HepG2 (cell line): ENCODE results near the gene PARVB.

Source experiments
- ATF1 ChIP-seq: IDR thresholded peaks from 2 replicates; pipeline ENCODE4 v1.6.1; 2016; ENCODE audit warnings: mild to moderate bottlenecking, control low read depth
- NR2C2 ChIP-seq: sonication (generic); formaldehyde crosslinking; IDR thresholded peaks from 2 replicates; pipeline ENCODE4 v1.4.0; 2020; ENCODE audit warnings: missing genetic modification reagents, mild to moderate bottlenecking, moderate library complexity, borderline replicate concordance
- ZNF570 ChIP-seq: sonication (generic); formaldehyde crosslinking; IDR thresholded peaks from 2 replicates; pipeline ENCODE4 v1.4.0; 2020; ENCODE audit warnings: mild to moderate bottlenecking, missing genetic modification reagents, borderline replicate concordance
- TF ChIP-seq, protein P1 (sequence below): IDR thresholded peaks from 2 replicates; pipeline ENCODE4 v1.6.1; 2016; ENCODE audit warnings: missing biosample characterization, missing genetic modification reagents, low read depth
- TF ChIP-seq, protein P2 (sequence below): IDR thresholded peaks from 2 replicates; pipeline ENCODE4 v1.6.1; 2012; ENCODE audit warnings: inconsistent platforms

DNA sequence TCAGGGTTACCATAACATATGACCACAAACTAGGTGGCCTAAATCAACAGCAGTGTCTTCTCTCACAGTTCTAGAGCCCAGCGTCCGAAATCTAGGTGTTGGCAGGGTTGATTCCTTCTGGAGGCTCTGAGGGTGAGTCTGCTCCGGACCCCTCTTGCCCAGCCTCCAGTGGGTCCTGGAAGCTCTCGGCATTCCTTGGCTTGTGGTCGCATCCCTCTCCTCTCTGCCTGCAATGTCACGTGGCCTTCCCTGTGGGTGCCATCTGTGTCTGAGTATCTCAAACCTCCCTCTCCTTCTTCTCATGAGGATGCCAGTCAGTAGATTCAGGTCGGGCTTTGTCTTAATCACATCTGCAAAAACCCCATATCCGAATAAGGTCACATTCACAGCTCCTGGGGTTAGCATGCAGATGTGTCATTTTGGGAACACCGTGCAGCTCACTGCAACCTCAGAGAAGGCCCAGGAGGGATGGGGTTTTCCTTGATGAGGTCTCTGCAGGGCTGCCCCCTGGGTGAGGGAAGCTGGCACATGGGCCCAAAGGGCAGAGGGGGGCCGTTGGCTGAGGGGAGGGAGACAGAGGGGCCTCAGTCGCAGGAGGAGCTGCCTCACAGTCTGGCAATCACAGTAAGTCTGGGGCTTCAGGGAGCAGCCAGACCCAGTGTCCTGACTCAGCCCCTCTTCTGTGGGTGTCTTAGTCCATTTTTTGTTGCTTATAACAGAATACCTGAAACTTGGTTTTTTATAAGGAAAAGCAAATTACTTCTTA lies 197.8 kb downstream of the PARVB start:
- TF ChIP-seq, protein P1, sequence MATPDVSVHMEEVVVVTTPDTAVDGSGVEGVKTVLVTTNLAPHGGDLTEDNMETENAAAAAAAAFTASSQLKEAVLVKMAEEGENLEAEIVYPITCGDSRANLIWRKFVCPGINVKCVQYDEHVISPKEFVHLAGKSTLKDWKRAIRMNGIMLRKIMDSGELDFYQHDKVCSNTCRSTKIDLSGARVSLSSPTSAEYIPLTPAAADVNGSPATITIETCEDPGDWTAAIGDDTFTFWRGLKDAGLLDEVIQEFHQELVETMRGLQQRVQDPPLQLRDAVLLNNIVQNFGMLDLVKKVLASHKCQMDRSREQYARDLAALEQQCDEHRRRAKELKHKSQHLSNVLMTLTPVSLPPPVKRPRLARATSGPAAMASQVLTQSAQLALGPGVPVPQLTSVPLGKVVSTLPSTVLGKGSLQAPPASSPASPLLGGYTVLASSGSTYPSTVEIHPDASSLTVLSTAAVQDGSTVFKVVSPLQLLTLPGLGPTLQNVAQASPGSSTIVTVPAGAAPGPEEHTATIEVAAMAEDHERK = no peak
- TF ChIP-seq NR2C2 (CRISPR knock-in tag) (no peak), ATF1 (CRISPR knock-in tag) (no peak), ZNF570 (no peak)
- TF ChIP-seq, protein P2, sequence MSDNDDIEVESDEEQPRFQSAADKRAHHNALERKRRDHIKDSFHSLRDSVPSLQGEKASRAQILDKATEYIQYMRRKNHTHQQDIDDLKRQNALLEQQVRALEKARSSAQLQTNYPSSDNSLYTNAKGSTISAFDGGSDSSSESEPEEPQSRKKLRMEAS = no peak
